Tibial nerve (tissue), 4 donors: Measurements from ENCODE around the gene TMEM245.

Experiments used
- CTCF ChIP-seq, 5 experiments: fragments of 200-600 bp in 3 of 5; fragments of 450-650 bp in 2 of 5; sonication (generic) in 3 of 5; IDR thresholded peaks; one replicate each; pipeline ENCODE4 v1.5.1; 2016 to 2019; ENCODE audit warnings: antibody characterized with exemption in 5 of 5, mild to moderate bottlenecking in 3 of 5, moderate library complexity in 2 of 5
- EP300 ChIP-seq, 2 donors: sonication (generic); formaldehyde crosslinking; IDR thresholded peaks; one replicate each; pipeline ENCODE4 v1.6.1; 2017; ENCODE audit warnings: antibody characterized with exemption in 2 of 2, mild to moderate bottlenecking in 1 of 2
- POLR2A ChIP-seq, 2 donors: fragments of 450-650 bp; IDR thresholded peaks; one replicate each; pipeline ENCODE4 v1.6.1; 2017; ENCODE audit warnings: antibody characterized with exemption in 2 of 2, mild to moderate bottlenecking in 2 of 2, moderate library complexity in 2 of 2

- TF ChIP-seq CTCF (IDR thresholded peaks at IDR 0.05) = no peak
- no peak for TF ChIP-seq POLR2A (IDR thresholded peaks at IDR 0.05)
- TF ChIP-seq EP300 (IDR thresholded peaks at IDR 0.05) = no peak
Measured at GRCh38 chr9:109133533-109133932, 13.8 kb upstream of the TMEM245 start.
